C4-2B (cell line): ENCODE data around the gene IGF1.
"Not testable (repeated sequence)": the region's sequence is repeated elsewhere in the genome, so short reads cannot be mapped to it uniquely, and the experiment has no call there.

Source experiments
- H3K27ac ChIP-seq: fragments of 450-650 bp; 2 replicates; pipeline ENCODE4 v1.5.1; 2017
- CTCF ChIP-seq: fragments of 450-650 bp; conservative IDR thresholded peaks from 2 replicates; pipeline ENCODE4 v1.5.1; 2017; ENCODE audit warnings: mild to moderate bottlenecking
- ZFX ChIP-seq: fragments of 450-650 bp; IDR thresholded peaks from 2 replicates; pipeline ENCODE4 v1.6.1; 2017

Gene IGF1

GRCh38 chr12:102452605-102453004, 27.8 kb downstream of the IGF1 start:
- TF ChIP-seq ZFX (no peak), CTCF (no peak)

GRCh38 chr12:102449018-102449417, 31.3 kb downstream of the IGF1 start:
- H3K27ac ChIP-seq = not testable (repeated sequence)

More at GRCh38 chr12:102452605-102453004, 27.8 kb downstream of the IGF1 start:
- H3K27ac ChIP-seq = no peak overlapping the region

- H3K27ac ChIP-seq = not testable (repeated sequence)
Measured at GRCh38 chr12:102447426-102447825, 32.9 kb downstream of the IGF1 start.

- TF ChIP-seq CTCF (no peak), ZFX (no peak)
- H3K27ac ChIP-seq = no peak overlapping the region
Measured at GRCh38 chr12:102444707-102445106, 35.7 kb downstream of the IGF1 start.

- TF ChIP-seq CTCF (no peak), ZFX (no peak)
- H3K27ac ChIP-seq = no peak overlapping the region
Measured at GRCh38 chr12:102444093-102444492, 36.3 kb downstream of the IGF1 start.

- no peak overlapping the region for H3K27ac ChIP-seq
- TF ChIP-seq ZFX (no peak), CTCF (no peak)
Measured at GRCh38 chr12:102441077-102441596, 39.2 kb downstream of the IGF1 start.

GRCh38 chr12:102439426-102440405, 40.6 kb downstream of the IGF1 start:
- no peak overlapping the region for H3K27ac ChIP-seq

More at GRCh38 chr12:102439426-102440405, 40.6 kb downstream of the IGF1 start:
- TF ChIP-seq CTCF = no peak
- TF ChIP-seq ZFX = no peak
